Suprapubic skin (tissue), 4 donors: ENCODE measurements around the gene ARL13B. TPM values are rescaled to one million over a fixed set of nuclear protein-coding genes. Genes with fewer than 3 reads are reported as not detected.

Experiments
- DNase-seq, 2 donors: peaks; one replicate each; pipeline ENCODE4 v3.0.0-alpha.2; 2019; ENCODE audit warnings: low spot score in 2 of 2
- H3K27ac ChIP-seq: fragments of 200-600 bp; sonication (generic); one replicate; pipeline ENCODE4 v1.5.1; 2019
- H3K27me3 ChIP-seq: fragments of 200-600 bp; sonication (generic); one replicate; pipeline ENCODE4 v1.5.1; 2019
- H3K36me3 ChIP-seq: fragments of 200-600 bp; sonication (generic); one replicate; pipeline ENCODE4 v1.5.1; 2019
- H3K4me1 ChIP-seq: fragments of 200-600 bp; sonication (generic); one replicate; pipeline ENCODE4 v1.5.1; 2019
- H3K4me3 ChIP-seq: fragments of 200-600 bp; sonication (generic); one replicate; pipeline ENCODE4 v1.5.1; 2019; ENCODE audit warnings: mild to moderate bottlenecking
- H3K9me3 ChIP-seq: fragments of 200-600 bp; sonication (generic); one replicate; pipeline ENCODE4 v1.5.1; 2019
- EP300 ChIP-seq: sonication (generic); formaldehyde crosslinking; IDR thresholded peaks from one replicate; pipeline ENCODE4 v1.6.1; 2017; ENCODE audit warnings: antibody characterized with exemption
- POLR2A ChIP-seq, 2 donors: fragments of 450-650 bp; IDR thresholded peaks; one replicate each; pipeline ENCODE4 v1.6.1; 2017; ENCODE audit warnings: antibody characterized with exemption in 2 of 2, mild to moderate bottlenecking in 2 of 2, moderate library complexity in 2 of 2
- POLR2AphosphoS5 ChIP-seq, 3 donors: sonication (generic); formaldehyde crosslinking; IDR thresholded peaks; one replicate each; pipeline ENCODE4 v1.6.1; 2017; ENCODE audit warnings: antibody characterized with exemption in 3 of 3
- WGBS: methylation state at CpG from one replicate; pipeline ENCODE4 v1.1.5; 2018; 5-methylcytosine and 5-hydroxymethylcytosine counted together
- total RNA-seq, 4 donors: library from RNA; depleted of rRNA; stranded (reverse); fragments of >200 nt; gene quantifications; one replicate each; pipeline ENCODE4 v1.1.0, GENCODE V29; 2016
- TF ChIP-seq, protein P1 (sequence below), 2 donors: fragments of 200-600 bp in 1 of 2; fragments of 450-650 bp in 1 of 2; sonication (generic) in 1 of 2; IDR thresholded peaks; one replicate each; pipeline ENCODE4 v1.5.1; 2016 to 2019; ENCODE audit warnings: antibody characterized with exemption in 2 of 2, mild to moderate bottlenecking in 1 of 2, moderate library complexity in 1 of 2

The ARL13B gene
- total RNA-seq, 4 donors from 2014 or later = 5.7 to 8.2 (median 6.3) TPM

DNA sequence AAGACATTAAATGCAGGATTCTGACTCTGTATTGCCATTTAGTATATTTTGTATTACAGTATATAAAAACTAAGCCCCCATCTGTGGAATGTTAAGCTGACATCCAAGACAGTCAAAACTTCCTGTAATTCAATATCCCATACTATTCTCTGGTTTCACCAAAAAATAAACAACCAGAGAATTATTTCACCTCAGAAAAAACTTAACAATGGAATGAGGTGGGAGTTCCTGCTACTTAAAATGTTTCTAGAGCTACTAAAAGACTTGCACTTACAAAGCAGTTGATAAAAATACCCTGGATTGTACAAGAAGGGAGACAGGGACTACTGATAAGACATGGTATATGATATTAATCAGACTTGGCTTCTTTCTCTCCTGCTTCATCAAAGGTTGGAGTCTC lies 8.3 kb downstream of the ARL13B start:
- no peak for TF ChIP-seq POLR2AphosphoS5 (IDR thresholded peaks at IDR 0.05)
- TF ChIP-seq, protein P1, sequence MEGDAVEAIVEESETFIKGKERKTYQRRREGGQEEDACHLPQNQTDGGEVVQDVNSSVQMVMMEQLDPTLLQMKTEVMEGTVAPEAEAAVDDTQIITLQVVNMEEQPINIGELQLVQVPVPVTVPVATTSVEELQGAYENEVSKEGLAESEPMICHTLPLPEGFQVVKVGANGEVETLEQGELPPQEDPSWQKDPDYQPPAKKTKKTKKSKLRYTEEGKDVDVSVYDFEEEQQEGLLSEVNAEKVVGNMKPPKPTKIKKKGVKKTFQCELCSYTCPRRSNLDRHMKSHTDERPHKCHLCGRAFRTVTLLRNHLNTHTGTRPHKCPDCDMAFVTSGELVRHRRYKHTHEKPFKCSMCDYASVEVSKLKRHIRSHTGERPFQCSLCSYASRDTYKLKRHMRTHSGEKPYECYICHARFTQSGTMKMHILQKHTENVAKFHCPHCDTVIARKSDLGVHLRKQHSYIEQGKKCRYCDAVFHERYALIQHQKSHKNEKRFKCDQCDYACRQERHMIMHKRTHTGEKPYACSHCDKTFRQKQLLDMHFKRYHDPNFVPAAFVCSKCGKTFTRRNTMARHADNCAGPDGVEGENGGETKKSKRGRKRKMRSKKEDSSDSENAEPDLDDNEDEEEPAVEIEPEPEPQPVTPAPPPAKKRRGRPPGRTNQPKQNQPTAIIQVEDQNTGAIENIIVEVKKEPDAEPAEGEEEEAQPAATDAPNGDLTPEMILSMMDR (IDR thresholded peaks at IDR 0.05) = no peak
- TF ChIP-seq POLR2A (IDR thresholded peaks at IDR 0.05) = no peak
- no peak for TF ChIP-seq EP300
- DNase-seq = no peak
- H3K9me3 ChIP-seq = no peaks in the 10 kb centered on the region
- H3K4me3 ChIP-seq = no peak overlapping the region
- H3K4me1 ChIP-seq = no peaks in the 10 kb centered on the region
- H3K27ac ChIP-seq = no peak overlapping the region
- H3K27me3 ChIP-seq = no peaks in the 10 kb centered on the region
- H3K36me3 ChIP-seq = no peaks in the 10 kb centered on the region

GRCh38 chr3:93988764-93989163 lies 8.8 kb downstream of the ARL13B start:
- H3K36me3 ChIP-seq = no peaks in the 10 kb centered on the region
- H3K4me3 ChIP-seq = no peak overlapping the region
- DNase-seq = no peak
- no peak overlapping the region for H3K27ac ChIP-seq
- 96% methylated on average over 9 of the region's 9 CpGs for WGBS
- TF ChIP-seq POLR2A (IDR thresholded peaks at IDR 0.05) = no peak
- TF ChIP-seq, protein P1 (IDR thresholded peaks at IDR 0.05) = no peak
- no peak for TF ChIP-seq EP300
- no peak for TF ChIP-seq POLR2AphosphoS5 (IDR thresholded peaks at IDR 0.05)
- H3K4me1 ChIP-seq = no peaks in the 10 kb centered on the region
- H3K9me3 ChIP-seq = no peaks in the 10 kb centered on the region
- no peaks in the 10 kb centered on the region for H3K27me3 ChIP-seq

DNA sequence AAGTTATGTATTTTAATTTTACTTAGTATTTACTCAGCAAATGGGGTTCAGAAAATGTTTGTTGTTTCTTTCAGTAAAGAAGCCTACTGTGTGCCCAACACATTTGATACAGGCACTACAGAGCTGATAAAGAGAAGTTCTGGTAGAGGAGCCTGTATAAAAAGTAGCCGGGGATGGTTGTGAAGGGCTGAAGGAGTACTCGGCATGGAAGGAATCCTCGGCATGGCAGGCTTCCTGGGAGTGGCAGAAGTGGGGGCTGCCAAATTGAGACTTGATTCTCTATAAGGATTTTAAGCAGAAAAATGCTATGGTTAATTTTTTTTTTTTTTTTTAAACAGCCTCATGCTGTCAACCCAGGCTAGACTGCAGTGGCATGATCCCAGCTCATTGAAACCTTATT lies 9.3 kb downstream of the ARL13B start:
- DNase-seq = no peak
- no peaks in the 10 kb centered on the region for H3K36me3 ChIP-seq
- no peak overlapping the region for H3K4me3 ChIP-seq
- H3K4me1 ChIP-seq = no peaks in the 10 kb centered on the region
- no peak overlapping the region for H3K27ac ChIP-seq
- no peaks in the 10 kb centered on the region for H3K27me3 ChIP-seq
- TF ChIP-seq POLR2A (IDR thresholded peaks at IDR 0.05) (no peak), EP300 (no peak), POLR2AphosphoS5 (IDR thresholded peaks at IDR 0.05) (no peak)
- TF ChIP-seq, protein P1 (IDR thresholded peaks at IDR 0.05) = no peak
- WGBS = 89% methylated on average over 3 of the region's 3 CpGs
- H3K9me3 ChIP-seq = no peaks in the 10 kb centered on the region

- H3K4me1 ChIP-seq = no peaks in the 10 kb centered on the region
- DNase-seq = no peak
- WGBS = 89% methylated on average over 2 of the region's 2 CpGs
- no peaks in the 10 kb centered on the region for H3K36me3 ChIP-seq
- no peaks in the 10 kb centered on the region for H3K9me3 ChIP-seq
- TF ChIP-seq POLR2AphosphoS5 (IDR thresholded peaks at IDR 0.05) (no peak), POLR2A (IDR thresholded peaks at IDR 0.05) (no peak)
- H3K4me3 ChIP-seq = no peak overlapping the region
- H3K27ac ChIP-seq = no peak overlapping the region
- H3K27me3 ChIP-seq = no peaks in the 10 kb centered on the region
These were observed 11.7 kb downstream of the ARL13B start for GRCh38 chr3:93991631-93992030.

DNA sequence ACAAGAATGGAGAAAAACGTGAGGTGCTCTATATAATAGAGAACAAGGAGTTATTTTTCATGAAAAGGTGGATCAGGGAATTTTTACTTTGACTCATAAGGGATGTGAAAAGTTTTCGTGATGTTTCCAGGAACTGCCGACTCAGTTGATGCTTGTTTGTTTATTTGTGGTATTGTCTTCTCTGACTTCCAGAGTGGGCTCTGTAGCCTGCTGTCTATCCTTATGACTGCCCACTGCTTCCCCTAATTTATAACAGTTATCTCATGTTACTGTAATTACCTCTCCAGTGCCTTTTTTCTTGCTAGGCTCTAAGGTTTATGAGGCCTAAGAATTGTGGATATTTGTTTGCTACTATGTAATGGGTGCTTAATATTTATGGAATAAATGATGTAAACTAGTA lies 12.3 kb downstream of the ARL13B start:
- no peak for DNase-seq
- Histone ChIP-seq H3K4me3 (no peak overlapping the region), H3K4me1 (no peaks in the 10 kb centered on the region), H3K36me3 (no peaks in the 10 kb centered on the region), H3K9me3 (no peaks in the 10 kb centered on the region), H3K27me3 (no peaks in the 10 kb centered on the region), H3K27ac (no peak overlapping the region)
- WGBS = 84% methylated on average over 3 of the region's 3 CpGs
- TF ChIP-seq, protein P1 (IDR thresholded peaks at IDR 0.05) = no peak
- TF ChIP-seq POLR2AphosphoS5 (IDR thresholded peaks at IDR 0.05) = no peak
- no peak for TF ChIP-seq POLR2A (IDR thresholded peaks at IDR 0.05)
- TF ChIP-seq EP300 = no peak

DNA sequence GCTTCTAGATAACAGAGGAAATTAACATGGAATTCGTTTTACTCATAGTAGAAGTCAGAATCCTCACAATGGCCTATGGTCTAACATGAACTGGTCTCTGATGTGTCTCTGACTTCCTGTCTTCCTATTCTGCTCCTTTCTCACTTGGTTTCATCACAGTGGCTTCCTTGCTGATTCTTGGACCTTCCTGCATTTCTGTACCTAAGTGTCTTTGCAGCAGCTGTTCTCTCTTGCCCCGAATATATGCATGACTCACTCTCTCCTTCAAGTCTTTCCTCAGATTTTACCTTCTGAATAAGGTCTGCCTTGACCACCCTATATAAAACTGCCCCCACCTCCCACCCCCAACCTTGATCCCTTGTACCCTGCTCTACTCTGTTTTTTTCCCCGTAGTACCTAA lies 14.1 kb downstream of the ARL13B start:
- H3K4me3 ChIP-seq = no peak overlapping the region
- H3K36me3 ChIP-seq = peaks cover 5% of the 10 kb centered on the region
- no peaks in the 10 kb centered on the region for H3K4me1 ChIP-seq
- TF ChIP-seq EP300 = no peak
- TF ChIP-seq POLR2AphosphoS5 (IDR thresholded peaks at IDR 0.05) = no peak
- no peak for TF ChIP-seq POLR2A (IDR thresholded peaks at IDR 0.05)
- TF ChIP-seq, protein P1 (IDR thresholded peaks at IDR 0.05) = no peak
- no peak for DNase-seq
- WGBS = 85% methylated on average over 3 of the region's 3 CpGs
- no peaks in the 10 kb centered on the region for H3K27me3 ChIP-seq
- H3K9me3 ChIP-seq = no peaks in the 10 kb centered on the region
- no peak overlapping the region for H3K27ac ChIP-seq
